K562 (cell line): ENCODE data around the gene CIAO3. TPM values are rescaled to one million over a fixed set of nuclear protein-coding genes. Genes with fewer than 3 reads are reported as not detected.

Source experiments
- BCL6 ChIP-seq: fragments of 250-450 bp; sonication (Bioruptor Pico); IDR thresholded peaks from 2 replicates; pipeline ENCODE4 v1.4.0; 2020
- CCAR2 ChIP-seq: fragments of 200-400 bp; formaldehyde crosslinking; IDR thresholded peaks from 2 replicates; pipeline ENCODE4 v1.6.1; 2017; ENCODE audit warnings: mild to moderate bottlenecking, low read depth, low read length
- CREB1 ChIP-seq, 2 experiments: sonication (generic) in 1 of 2; formaldehyde crosslinking in 1 of 2; IDR thresholded peaks; 2 replicates each; pipeline versions ENCODE4 v1.6.1 to v1.8.0; 2012 to 2022; ENCODE audit warnings: inconsistent platforms in 1 of 2, mild to moderate bottlenecking in 1 of 2, missing genetic modification reagents in 1 of 2, moderate library complexity in 1 of 2
- ETV1 ChIP-seq: fragments of 450-650 bp; conservative IDR thresholded peaks from 2 replicates; pipeline ENCODE4 v1.6.1; 2016; ENCODE audit warnings: missing genetic modification characterization, control low read depth, low read depth, missing compliant biosample characterization
- FOXO4 ChIP-seq: fragments of 450-650 bp; formaldehyde crosslinking; IDR thresholded peaks from 2 replicates; pipeline ENCODE4 v1.4.0; 2020; ENCODE audit warnings: mild to moderate bottlenecking, moderate library complexity
- HDAC8 ChIP-seq: fragments of 450-650 bp; IDR thresholded peaks from 2 replicates; pipeline ENCODE4 v1.6.1; 2016; ENCODE audit warnings: mild to moderate bottlenecking, missing genetic modification characterization, moderate library complexity, missing compliant biosample characterization
- ID3 ChIP-seq, 2 experiments: fragments of 250-450 bp in 1 of 2; fragments of 450-650 bp in 1 of 2; sonication (Bioruptor Pico) in 1 of 2; IDR thresholded peaks; 2 replicates each; pipeline versions ENCODE4 v1.6.1 to v1.8.0; 2016 to 2021; ENCODE audit warnings: mild to moderate bottlenecking in 2 of 2, moderate library complexity in 2 of 2, missing compliant biosample characterization in 1 of 2, missing genetic modification characterization in 1 of 2
- MXD1 ChIP-seq: fragments of 250-450 bp; sonication (Bioruptor Pico); IDR thresholded peaks from 2 replicates; pipeline ENCODE4 v1.8.0; 2021; ENCODE audit warnings: borderline replicate concordance, mild to moderate bottlenecking, moderate library complexity; ENCODE audit not compliant: poor library complexity, severe bottlenecking
- NCOA6 ChIP-seq: fragments of 450-650 bp; IDR thresholded peaks from 2 replicates; pipeline ENCODE4 v1.6.1; 2017; ENCODE audit warnings: mild to moderate bottlenecking
- NFE2 ChIP-seq: IDR thresholded peaks from 2 replicates; pipeline ENCODE4 v1.6.1; 2014; ENCODE audit warnings: antibody characterized with exemption, low read depth
- NUFIP1 ChIP-seq: fragments of 450-650 bp; IDR thresholded peaks from 2 replicates; pipeline ENCODE4 v1.6.1; 2018; ENCODE audit not compliant: partially characterized antibody
- OTX1 ChIP-seq: fragments of 450-650 bp; formaldehyde crosslinking; IDR thresholded peaks from 2 replicates; pipeline ENCODE4 v1.4.0; 2022; ENCODE audit warnings: mild to moderate bottlenecking
- SMAD1 ChIP-seq: fragments of 150-350 bp; IDR thresholded peaks from 2 replicates; pipeline ENCODE4 v1.6.1; 2014; ENCODE audit warnings: low read length, low read depth; ENCODE audit not compliant: partially characterized antibody
- TBL1XR1 ChIP-seq, 2 experiments: IDR thresholded peaks; 2 replicates each; pipeline ENCODE4 v1.6.1; 2012; ENCODE audit warnings: improper control_type of control experiment in 2 of 2, low read length in 2 of 2, mild to moderate bottlenecking in 1 of 2
- TFAM ChIP-seq: fragments of 250-450 bp; sonication (Bioruptor Pico); conservative IDR thresholded peaks from 2 replicates; pipeline ENCODE4 v1.5.0; 2021; ENCODE audit warnings: mild to moderate bottlenecking, moderate library complexity
- ZNF318 ChIP-seq, 2 experiments: fragments of 450-650 bp; IDR thresholded peaks; 2 replicates each; pipeline ENCODE4 v1.6.1; 2016; ENCODE audit warnings: mild to moderate bottlenecking in 2 of 2, borderline replicate concordance in 1 of 2, low read depth in 1 of 2, moderate library complexity in 1 of 2
- ZNF445 ChIP-seq: fragments of 250-450 bp; sonication (Bioruptor Pico); IDR thresholded peaks from 2 replicates; pipeline ENCODE4 v1.4.0; 2020; ENCODE audit warnings: low read depth, mild to moderate bottlenecking, moderate library complexity
- polyA plus RNA-seq, 8 experiments: library from polyadenylated mRNA; depleted of rRNA in 4 of 8; stranded (reverse) in 5 of 8; unstranded in 3 of 8; fragments of >200 nt; fragmentation: Nextera tagmentation in 2 of 8; fragmentation: Illumina TruSeq in 1 of 8; extraction: Ambion mirVana in 2 of 8; extraction: Trizol in 1 of 8; gene quantifications; 2 replicates each; pipeline versions ENCODE4 v1.2.1 to v1.2.3, GENCODE V29; 2011 to 2014; ENCODE audit warnings: inconsistent platforms in 1 of 8, missing spikeins in 1 of 8
- total RNA-seq, 7 experiments: library from RNA; depleted of rRNA in 6 of 7; stranded (reverse); fragments of >200 nt in 6 of 7; fragmentation: Illumina TruSeq in 2 of 7; extraction: Trizol in 2 of 7; gene quantifications; 2 replicates each; pipeline versions ENCODE4 v1.2.1 to v1.2.3, GENCODE V29; 2011 to 2021; ENCODE audit warnings: low replicate concordance in 1 of 7

Gene CIAO3
- total and polyA plus RNA-seq, 9 of the 15 experiments (the other 6 are each of a cell fraction or from before 2014, with no cell fraction given): 2.2 to 35.6 (median 18.7) TPM

GRCh38 chr16:778909-779527, 38.2 kb upstream of the CIAO3 start (continued):
- TF ChIP-seq ZNF318 (IDR thresholded peaks at IDR 0.05; ENCODE audit: borderline replicate concordance in 1 of 2, low read depth in 1 of 2) (peak in 1 of 2 experiments; percentile 93; a peak in 2 of 4 replicates), SMAD1 (no peak), CREB1 (IDR thresholded peaks at IDR 0.05) (no peak), CREB1 (CRISPR knock-in tag; IDR thresholded peaks at IDR 0.05) (no peak), FOXO4 (CRISPR knock-in tag) (no peak), NUFIP1 (no peak), NCOA6 (no peak), MXD1 (no peak), OTX1 (0 out of 2 replicates have a peak, but pooled peaks have one; percentile 2), ZNF445 (CRISPR knock-in tag) (no peak), TFAM (CRISPR knock-in tag) (no peak), BCL6 (CRISPR knock-in tag) (no peak), TBL1XR1 (IDR thresholded peaks at IDR 0.05; ENCODE audit: low read length in 2 of 2) (no peak), ID3 (CRISPR knock-in tag; IDR thresholded peaks at IDR 0.05) (no peak), ID3 (tag; IDR thresholded peaks at IDR 0.05) (no peak), ETV1 (tag) (no peak), NFE2 (no peak), CCAR2 (no peak), HDAC8 (no peak)
